ENCODE data around the gene MRTFA.
"Not testable (repeated sequence)": the region's sequence is repeated elsewhere in the genome, so short reads cannot be mapped to it uniquely, and the experiment has no call there.

The MRTFA gene

DNA sequence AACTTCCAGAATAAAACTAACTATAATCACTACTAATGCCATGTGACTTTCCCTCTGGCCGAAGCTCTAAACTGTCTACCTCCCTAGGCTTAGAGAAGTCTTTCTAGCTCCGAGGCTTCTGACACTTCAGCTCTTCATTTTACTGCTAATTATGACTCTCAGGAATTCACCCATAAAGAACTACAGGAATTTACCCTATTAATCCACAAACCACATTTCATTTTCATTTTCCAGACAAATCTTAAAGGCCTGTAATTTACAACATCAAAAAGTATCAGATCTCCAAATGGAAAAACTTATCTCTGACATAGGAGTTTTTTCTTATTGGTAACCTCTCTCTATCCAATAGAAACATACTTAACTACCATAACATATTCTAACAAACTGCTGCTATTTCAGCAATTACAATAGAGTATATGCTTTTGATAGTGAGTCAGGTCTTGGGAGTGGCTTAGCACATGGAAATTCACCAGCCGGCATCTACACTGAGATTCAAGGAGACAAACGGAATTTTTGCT lies 33.4 kb downstream of the MRTFA start:
- H3K4me3 ChIP-seq: no peak overlapping the region
- no peaks in the 10 kb centered on the region for H3K36me3 ChIP-seq
- TF ChIP-seq, protein P1, sequence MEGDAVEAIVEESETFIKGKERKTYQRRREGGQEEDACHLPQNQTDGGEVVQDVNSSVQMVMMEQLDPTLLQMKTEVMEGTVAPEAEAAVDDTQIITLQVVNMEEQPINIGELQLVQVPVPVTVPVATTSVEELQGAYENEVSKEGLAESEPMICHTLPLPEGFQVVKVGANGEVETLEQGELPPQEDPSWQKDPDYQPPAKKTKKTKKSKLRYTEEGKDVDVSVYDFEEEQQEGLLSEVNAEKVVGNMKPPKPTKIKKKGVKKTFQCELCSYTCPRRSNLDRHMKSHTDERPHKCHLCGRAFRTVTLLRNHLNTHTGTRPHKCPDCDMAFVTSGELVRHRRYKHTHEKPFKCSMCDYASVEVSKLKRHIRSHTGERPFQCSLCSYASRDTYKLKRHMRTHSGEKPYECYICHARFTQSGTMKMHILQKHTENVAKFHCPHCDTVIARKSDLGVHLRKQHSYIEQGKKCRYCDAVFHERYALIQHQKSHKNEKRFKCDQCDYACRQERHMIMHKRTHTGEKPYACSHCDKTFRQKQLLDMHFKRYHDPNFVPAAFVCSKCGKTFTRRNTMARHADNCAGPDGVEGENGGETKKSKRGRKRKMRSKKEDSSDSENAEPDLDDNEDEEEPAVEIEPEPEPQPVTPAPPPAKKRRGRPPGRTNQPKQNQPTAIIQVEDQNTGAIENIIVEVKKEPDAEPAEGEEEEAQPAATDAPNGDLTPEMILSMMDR (IDR thresholded peaks at IDR 0.05): no peak
- DNase-seq: no peak
- no peaks in the 10 kb centered on the region for H3K27me3 ChIP-seq
- intact Hi-C loops (cut with DNase I; ENCODE audit: low total_unique reads): no loop called here
- H3K4me1 ChIP-seq: peaks cover 0 to 86% (median 37%) of the 10 kb centered on the region in 4 donors
- H3K27ac ChIP-seq: peak overlapping the region in 1 of 2 donors; percentile 0
- H3K9me3 ChIP-seq: no peaks in the 10 kb centered on the region

DNA sequence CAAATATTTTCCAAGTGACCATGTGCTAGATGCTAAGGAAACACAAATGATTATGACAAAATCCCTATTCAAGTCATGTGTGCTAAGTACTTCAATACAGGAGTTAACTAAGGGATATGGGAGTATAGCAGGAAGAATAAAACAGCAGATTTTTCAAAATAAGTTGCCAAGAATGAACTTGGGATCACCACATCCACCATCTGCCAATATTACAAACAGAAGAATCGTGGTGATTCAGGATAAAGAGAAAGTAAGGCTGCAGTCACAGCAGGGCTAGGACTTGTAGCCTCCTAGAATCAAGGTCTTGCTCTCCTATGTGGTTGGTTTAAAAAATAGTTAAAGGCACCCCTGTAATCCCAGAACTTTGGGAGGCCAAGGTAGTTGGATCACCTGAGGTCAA lies 34.3 kb downstream of the MRTFA start:
- Histone ChIP-seq H3K27me3 (no peaks in the 10 kb centered on the region), H3K36me3 (no peaks in the 10 kb centered on the region), H3K4me1 (peaks cover 0 to 89% (median 41%) of the 10 kb centered on the region in 4 donors), H3K4me3 (no peak overlapping the region), H3K27ac (peak overlapping the region; percentile 8 to 14), H3K9me3 (no peaks in the 10 kb centered on the region)
- intact Hi-C loops (cut with DNase I; ENCODE audit: low total_unique reads): no loop called here
- no peak for DNase-seq
- TF ChIP-seq, protein P1 (IDR thresholded peaks at IDR 0.05): no peak

DNA sequence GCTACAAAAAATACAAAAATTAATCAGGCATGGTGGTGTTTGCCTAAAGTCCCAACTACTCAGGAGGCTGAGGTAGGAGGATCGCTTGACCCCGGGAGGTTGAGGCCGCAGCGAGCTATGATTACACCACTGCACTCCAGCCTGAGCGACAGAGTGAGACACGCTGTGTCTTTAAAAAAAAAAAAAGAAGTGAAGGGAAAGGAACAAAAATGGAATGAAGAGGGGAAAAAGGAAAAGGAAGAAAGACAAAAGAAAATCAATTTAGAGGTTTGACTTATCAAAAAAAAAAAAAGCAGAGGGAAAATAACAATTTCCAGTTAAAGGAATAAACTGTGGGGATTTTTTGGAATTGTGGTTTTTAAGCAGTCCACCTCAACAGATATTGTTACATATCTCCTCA lies 36.8 kb downstream of the MRTFA start:
- Histone ChIP-seq H3K27ac (no peak overlapping the region), H3K27me3 (no peaks in the 10 kb centered on the region), H3K4me3 (no peak overlapping the region), H3K4me1 (peaks cover 0 to 90% (median 38%) of the 10 kb centered on the region in 4 donors), H3K36me3 (no peaks in the 10 kb centered on the region), H3K9me3 (no peaks in the 10 kb centered on the region)
- intact Hi-C loops (cut with DNase I; ENCODE audit: low total_unique reads): no loop called here
- DNase-seq: no peak
- TF ChIP-seq, protein P1 (IDR thresholded peaks at IDR 0.05): no peak

DNA sequence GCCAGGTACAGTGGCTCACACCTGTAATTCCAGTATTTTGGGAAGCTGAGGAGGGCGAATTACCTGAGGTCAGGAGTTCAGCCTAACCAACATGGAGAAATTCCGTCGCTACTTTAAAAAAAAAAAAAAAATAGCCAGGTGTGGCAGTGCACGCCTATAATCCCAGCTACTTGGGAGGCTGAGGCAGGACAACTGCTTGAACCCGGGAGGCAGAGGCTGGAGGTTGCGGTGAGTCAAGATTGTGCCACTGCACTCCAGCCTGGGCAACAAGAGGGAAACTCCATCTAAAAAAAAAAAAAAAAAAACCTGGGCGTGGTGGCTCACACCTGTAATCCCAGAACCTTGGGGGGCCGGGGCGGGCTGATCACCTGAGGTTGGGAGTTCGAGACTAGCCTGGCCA lies 37.8 kb downstream of the MRTFA start:
- H3K4me3 ChIP-seq; H3K27ac ChIP-seq; H3K27me3 ChIP-seq; H3K36me3 ChIP-seq; intact Hi-C loops (cut with DNase I; ENCODE audit: low total_unique reads); H3K9me3 ChIP-seq; DNase-seq: not testable (repeated sequence)
- peaks cover 0 to 95% (median 40%) of the 10 kb centered on the region in 4 donors for H3K4me1 ChIP-seq

DNA sequence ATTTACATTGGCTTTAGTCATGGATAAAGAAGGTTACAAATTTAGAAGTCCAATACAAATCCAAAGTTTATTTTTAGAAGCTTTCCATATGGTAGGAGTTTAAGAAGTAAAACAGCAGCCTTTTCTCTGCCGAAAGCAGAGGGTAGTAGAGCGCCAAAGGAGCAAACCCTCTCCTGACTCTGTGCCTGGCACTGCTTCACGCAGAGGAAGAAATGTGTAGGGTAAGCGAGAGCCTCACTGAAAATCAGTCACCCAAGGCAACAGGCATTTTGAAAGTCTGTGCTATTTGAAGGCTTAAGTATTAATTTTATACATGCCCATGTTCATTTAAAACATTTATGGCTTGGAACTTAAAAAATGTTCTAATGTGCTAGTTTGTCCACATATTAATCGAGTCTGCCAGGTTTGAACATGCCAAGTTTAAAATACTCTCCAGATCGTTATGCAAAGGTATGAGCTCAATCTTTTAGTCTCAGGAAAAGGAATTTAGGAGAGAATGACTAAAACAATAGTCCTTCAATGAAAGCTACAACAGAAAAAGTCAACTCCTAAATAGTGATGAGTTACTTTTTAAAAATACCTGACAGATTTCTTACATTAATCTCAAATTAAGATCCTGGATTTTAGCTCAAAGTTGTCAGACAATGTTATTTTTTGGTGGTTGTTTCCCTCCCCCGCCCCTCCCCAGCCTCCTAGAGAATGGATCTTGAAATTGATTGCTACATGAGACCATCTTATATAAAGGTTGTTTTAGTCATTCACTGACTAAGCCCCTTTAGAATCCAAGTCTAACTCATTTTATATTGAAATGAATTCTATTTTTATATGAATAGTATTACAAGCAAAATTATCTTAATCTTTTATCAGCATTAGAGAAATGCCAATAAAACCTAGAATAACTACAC lies 38.7 kb downstream of the MRTFA start:
- Histone ChIP-seq H3K4me1 (peaks cover 0 to 95% (median 34%) of the 10 kb centered on the region in 4 donors), H3K9me3 (no peaks in the 10 kb centered on the region), H3K27me3 (no peaks in the 10 kb centered on the region), H3K27ac (peak overlapping the region in 1 of 2 donors; percentile 38), H3K4me3 (no peak overlapping the region), H3K36me3 (no peaks in the 10 kb centered on the region)
- DNase-seq: no peak
- TF ChIP-seq, protein P1 (IDR thresholded peaks at IDR 0.05): no peak
- intact Hi-C loops (cut with DNase I; ENCODE audit: low total_unique reads): no loop called here

Data from tibial artery (tissue), 4 donors.